GM19397 (cell line): ENCODE measurements around the gene PPP6R1.

Experiments used
- ATAC-seq: cut with Tn5 transposase; IDR thresholded peaks from one replicate; pipeline ENCODE4 v1.9.1; 2021; ENCODE audit warnings: mild to moderate bottlenecking, moderate library complexity; ENCODE audit not compliant: unreplicated experiment

The PPP6R1 gene

DNA sequence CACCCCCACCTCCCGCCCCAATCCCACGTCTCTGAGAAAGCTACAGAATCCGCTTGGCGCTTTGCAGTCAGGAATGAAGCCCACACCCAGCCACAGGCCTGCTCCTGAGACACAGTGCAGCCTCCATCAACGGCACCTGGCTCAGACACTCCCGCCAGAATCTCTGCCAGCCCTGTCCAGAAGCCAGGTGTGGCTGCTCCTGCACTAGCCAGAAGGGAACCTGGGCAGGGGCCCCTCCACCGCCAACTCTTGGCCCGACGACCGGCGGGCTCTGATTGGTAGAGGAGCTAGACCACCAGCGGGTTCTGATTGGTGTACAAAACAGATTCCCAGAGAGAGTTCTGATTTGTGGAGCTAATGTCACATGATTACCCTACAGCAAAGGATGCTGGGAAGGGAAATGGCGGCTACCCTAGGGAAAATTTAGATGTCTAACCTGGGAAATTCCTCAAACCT, 2.9 kb upstream of the PPP6R1 start:
- ATAC-seq, result no peak

DNA sequence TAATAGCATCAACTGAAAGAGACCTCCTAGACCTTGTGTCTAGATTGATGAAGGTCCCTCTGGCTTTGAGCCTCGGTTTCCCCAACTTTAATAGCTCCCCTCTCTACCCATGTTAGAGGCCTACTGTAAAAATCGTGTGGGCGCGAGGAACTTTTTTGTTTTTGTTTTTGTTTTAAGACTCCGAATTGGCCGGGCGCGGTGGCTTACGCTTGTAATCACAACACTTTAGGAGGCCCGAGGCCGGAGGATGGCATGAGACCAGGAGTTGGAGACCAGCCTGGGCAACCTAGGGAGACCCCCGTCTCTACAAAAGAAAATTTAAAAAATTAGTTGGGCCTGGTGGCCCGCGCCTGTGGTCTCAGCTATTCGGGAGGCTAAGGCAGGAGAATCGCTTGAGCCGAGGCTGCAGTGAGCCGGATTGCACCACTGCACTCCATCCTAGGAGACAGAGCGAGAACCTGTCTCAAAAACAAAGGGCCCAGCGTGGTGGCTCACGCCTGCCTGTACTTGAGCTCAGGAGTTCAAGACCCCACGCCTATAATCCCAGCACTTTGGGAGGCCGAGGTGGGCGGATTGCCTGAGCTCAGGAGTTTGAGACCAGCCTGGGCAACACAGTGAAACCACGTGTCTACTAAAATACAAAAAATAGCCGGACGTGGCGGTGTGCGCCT, 858 bp upstream of the PPP6R1 start:
- no peak for ATAC-seq

DNA sequence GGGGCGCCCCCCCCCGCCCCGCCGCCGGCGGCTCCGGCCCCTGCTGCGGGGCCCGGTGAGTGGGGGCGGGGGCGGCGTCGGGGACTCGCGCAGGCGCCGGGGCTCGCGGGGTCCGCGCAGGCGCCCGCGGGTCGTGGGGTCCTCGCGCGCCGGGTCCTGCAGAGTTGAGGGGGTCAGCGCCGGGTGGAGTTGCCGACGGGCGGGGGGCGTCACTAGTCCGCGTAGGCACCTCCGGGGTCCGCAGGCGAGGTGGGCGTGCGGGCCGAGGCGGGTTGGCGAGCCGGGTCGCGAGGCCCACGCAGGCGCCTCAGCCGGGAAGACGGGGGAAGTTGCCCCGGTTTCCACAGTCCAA, 365 bp downstream of the PPP6R1 start:
- peak; percentile 15 for ATAC-seq

DNA sequence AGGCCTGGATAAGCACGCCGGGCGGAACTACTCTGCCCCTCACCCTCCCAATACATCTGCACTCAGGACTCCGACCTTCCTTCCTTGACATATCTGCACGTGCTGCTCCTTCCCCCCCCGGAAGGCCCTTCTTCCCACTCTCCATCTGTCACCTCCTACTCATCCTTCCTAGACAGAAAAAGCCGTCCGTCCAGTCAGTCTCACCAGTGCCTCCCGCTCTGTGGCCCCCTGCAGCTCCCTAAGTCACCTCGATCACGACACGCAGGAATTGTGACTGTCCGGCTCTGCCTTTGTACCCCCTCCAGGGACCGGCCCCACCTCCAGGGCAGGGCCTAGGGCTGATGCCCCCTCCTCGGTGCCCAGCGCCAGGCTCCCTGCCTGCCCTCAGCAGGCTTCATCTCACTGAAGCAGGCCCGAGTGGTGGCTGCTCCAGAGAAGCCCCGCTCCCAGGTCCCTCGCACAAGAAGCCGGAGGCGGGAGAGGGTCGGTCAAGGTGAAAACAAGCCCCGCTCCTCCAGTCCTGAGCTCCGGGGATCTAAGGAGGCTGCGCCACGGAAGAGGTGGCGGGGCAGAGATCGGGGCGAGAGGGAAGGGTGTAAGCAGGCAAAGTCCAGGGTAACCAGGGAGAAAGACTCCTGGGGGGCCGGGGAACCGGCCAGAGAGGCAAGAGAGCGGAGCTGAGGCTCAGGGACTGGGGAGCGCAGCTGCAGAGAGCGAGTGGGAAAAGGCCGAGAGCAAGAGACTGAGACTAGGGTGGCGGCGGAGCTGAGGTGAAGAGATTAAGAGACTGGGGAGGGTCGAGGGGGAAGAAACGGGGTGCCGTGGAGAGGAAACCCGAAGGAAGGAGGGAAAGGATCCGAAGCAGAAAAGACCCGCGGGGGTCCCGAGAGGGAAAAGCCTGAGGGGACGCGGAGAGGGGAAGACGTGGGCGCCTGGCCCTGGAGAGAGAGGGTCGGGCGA, 1.1 kb downstream of the PPP6R1 start:
- no peak for ATAC-seq

DNA sequence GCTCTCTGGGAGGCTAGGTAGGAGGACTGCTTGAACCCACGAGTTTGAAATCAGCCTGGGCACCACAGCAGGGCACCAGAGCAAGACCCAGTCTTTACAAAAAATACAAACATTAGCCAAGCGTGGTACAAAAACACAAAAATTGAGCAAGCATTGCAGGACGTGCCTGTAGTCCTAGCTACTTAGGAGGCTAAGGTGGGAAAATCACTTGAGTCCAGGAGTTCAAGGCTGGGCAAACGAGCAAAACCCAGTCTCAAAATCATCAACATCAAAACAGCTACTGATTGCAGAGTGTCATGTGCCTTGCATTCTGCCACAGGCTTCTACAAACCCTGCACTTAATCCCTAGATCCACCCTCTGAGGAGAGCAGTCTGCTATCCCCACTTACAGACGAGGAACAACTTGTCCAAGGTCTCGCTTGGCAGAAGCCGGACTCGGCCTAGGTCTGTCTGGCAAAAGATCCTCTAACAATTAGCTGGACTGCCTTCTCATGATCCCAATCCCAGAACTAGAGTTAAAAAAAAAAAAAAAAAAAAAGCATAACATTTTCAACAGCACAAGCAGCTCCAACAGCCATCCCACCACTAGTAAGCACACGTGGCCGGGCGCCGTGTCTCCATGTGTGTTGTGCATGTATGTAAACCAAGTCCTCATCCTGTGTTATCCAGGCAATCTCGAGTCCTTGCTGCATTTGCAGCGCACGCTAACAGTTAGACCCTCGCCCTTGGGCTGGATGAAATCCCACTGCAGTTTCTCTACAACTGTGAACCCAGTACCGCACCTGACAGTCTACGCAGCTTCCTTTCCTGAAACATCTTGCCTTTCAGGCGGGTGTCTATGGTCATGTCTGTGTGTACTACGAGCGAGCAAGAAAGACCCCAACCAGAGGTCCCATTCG, 2.0 kb downstream of the PPP6R1 start:
- no peak for ATAC-seq

DNA sequence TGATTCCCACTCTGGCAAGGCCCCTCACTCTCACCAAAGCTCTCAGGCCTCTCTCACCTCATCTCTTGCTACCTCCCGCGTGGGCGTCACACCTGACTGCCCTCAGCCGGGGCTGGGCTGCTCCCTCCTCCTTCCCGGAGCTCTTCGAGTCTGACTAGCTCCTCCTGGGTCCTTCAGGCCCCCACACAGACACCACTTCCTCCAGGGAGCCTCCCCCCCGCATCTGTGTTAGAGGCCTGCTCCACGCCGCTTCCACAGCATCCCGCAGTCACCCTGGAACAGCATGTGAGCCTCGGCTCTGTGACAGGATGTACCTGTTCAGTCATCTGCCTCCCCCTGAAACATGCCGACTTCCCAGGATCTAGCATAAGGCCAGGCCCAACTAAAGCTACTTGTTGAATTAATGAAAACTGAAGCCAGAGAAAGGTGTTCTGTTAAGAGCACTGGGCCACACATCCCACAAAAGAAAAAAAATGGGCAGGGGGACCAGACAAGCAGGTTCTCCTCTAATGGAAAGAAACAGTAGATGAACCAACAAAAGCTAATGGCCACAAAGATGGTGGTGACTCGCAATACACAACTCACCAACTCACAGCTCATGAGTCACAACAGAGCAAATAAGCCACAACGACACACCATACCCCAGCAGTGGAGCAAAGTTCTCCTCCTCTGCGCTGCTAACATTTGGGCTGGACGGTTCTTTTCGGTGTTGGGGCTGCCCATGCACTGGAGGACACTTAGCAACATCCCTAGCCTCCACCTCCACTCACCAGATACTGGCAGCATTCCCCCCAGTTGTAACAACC, 3.0 kb downstream of the PPP6R1 start:
- no peak for ATAC-seq

DNA sequence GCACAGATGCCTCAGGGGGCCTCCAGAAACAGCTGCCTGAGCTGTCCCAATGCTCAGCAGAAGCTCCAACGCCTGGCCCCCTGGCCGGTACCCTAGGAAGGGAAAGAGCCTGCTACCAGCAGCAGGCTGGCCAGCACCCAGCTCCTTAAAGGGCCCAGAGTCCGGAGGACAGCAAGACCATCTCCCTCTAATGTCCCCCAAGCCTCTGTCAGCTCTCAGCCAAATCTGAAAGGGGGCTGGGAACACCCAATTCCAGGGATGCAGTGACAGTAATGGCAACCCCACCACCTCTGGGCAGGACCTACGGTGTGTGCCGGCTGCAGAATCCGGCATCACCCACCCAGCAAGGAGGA, 4.2 kb downstream of the PPP6R1 start:
- ATAC-seq, result no peak

DNA sequence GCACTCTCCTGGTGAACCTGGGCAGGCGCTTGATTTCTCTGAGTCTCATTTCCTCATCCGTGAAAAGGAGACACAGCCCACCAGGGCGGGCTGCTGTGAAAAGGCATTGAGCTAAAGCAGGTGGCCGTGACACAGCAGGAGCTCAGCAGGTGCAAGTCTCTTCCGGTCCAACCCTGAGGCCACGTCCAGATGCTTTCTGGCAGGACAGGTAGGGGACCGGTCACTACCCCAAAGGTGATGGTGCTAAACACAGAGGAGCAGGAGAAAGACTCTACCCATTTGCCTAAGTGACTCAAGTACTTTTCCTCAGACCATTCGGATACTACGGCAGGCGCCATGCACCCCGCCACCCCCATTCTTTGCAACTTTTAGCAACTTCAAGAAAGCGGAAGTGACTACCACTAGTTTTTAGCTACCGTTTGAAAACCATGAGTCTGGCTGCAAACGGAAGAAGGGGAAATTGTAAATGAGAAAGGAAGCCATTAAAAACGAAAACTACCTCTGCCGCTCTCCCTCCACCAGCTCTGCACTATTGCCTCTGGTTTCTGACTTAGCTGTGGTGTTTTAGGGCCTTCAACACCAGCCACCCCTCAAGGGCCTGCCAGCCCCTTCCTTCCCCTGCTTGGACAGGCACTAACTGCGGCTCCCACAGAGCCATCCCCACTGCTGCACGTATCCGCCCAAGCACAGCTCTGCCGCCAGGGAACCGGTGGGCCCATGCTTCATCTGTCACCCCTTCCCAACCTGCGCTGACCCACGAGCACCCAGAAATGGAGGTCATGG, 4.8 kb downstream of the PPP6R1 start:
- peak; percentile 42 for ATAC-seq

DNA sequence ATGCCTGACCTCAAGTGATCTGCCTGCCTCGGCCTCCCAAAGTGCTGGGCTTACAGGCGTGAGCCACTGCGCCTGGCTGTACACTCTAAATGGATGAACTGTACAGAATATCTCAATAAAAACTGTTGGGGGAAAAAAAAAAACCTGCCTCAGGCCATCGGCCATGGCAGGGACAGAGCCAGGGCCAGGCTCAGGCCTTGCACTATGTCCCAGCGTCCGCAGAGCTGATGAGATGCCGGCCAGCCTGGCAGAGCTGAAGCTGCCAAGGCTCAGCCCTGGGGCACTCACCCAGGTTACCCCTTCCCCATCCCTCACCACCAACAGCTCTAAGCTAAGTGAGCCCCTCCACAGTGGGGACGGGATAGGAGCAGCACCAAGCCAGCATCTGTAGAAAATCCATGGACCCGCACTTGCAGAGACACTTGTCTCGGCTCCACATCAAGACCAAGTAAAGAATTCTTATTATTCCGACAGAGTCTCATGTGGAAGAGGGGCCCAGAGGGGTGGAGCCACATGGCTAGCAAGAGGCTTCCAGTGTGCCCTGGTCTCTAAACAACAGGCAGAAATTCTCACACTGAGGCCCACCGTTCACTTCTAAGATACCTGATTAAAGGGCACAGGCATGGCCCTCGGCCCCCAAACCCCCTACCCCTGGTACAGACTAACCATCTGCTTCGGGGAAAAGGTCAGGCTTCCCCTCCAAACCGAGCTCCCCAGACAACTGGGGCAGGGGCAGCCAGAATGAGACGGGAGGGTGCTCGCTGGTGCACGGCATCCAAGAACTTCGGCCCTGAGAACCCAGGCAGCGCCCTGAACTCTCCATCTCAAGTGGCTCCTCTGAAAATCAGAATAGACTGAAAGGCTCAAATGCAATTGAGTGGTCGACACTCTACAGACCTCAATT, 5.8 kb downstream of the PPP6R1 start:
- no peak for ATAC-seq

DNA sequence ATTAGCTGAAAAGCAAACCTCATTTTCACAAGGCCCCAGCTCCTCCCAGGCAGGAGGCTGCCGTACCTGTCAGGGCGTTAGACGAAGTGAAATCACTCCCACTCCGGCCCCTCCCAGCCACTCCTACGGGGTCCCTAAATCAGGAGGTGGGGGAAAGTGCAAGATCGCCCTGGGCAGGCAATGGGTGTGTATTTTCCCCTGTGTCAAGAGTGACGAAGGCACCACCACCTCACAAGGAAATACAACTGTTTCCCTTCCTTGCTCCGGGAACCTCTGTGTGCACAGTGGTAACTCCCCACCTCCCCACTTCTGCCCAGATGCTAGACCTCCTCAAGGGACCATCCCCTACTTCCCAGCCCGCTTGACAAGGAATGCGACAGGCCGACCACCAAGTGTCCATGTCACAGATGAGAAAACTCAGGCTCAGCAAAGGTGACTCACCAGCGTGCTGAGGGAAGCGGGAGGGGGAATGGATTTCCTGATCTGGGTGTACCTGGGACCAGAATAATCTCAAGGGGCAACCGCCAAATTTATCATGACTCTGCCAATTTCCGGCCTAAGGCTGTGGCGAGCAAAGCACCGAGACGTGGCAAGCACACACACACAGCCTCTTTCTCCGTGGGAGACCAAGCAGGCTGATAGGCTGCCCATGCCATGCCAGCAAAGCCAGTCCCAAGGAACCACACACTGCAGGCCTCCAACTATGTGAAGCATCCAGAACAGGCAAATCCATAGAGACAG, 7.3 kb downstream of the PPP6R1 start:
- ATAC-seq, result no peak

DNA sequence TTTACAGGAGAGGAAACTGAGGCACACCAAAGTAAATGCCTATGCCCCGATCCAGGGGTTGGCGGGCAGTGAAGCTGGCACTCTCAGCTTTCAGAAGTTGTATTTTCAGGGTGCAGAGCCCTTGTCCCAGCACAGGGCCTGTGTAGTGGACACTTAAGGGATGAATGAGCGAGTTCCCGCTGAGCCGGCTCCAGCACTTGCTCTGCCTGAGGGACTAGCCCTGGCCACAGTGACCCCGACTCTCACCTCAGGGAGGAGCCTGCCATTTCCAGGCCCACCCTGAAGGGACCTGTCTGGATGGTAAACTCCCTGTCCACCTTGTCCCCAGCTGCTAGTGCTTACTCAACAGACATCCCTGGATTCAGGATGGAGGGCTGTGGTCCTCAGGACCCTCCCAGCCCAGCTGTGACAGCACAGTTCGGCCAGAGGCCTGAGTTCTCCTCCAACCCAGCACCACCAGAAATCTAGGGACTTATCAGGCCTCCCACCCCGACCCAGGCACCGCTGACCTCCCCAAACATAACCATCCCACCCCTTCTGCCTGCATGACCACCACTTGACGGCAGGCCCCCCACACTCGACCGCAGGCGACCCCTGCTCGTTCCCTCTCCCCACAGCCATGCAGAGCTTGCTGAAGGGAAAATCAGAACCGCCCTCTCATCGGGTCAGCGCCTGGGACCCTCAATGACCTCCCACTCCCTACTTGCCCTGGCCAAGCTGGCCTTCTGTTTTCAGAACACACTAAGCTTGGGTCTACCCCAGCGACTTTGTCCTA, 8.4 kb downstream of the PPP6R1 start:
- no peak for ATAC-seq

DNA sequence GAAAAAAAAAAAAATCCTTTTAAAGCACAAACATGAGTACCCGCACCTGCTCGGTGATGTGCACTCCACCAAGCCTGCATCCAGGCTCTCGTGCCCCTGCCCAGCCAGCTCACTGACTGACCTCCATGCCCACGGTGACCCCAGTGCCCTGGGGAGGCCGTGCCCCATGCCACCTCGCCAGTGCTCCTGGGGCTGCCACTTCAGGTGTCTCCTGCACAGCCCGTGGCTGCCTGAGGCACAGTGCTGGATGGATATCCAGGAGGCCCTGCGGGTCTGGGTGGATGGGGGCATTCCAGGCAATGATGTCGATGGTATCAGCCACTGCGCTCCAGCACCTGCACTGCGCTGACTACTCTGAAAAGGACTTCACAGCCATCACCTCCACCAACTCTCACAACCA, 9.0 kb downstream of the PPP6R1 start:
- no peak for ATAC-seq

DNA sequence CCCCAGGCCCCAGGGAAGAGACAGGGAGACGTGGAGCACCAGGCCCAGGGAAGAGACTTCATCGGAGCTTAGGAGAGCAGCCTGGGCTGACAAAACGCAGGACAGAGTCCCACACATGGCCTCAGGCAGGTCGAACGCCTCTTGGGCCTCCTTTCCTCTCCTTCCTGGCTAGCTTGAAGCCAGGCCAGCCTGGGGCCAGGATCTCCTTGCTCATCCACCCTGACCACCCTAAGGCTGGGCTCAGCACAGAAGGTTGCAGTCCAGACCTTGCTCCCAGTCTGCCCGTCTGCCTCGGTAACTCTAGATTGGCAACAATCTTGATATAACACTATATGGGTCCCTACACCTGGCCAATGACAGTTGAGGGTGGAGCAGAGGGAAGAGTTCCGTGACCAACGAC, 10.1 kb downstream of the PPP6R1 start:
- no peak for ATAC-seq

DNA sequence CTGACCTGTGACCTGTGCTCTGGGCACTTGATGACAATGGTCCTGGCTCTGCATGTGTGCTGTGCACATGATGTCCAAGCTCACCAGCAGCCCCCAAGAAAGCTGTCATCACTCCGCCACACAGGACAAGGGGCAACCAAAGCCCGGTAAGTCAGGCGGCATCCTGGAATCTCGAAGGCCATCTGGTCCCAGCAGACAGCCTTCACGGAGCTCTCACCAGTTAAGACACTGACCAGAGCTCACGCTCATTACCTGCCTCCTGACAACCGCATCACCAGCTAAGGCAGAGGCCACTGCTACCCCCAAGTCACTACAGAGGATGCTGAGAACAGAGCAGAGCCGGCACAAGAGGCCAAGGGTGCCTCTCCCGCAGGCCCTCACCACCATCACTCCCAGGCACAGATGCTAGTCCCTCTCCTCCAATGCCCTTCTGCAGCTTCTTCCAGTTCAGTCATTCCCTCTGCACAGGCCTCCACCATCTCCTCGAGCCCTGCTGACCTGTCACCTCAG, 10.6 kb downstream of the PPP6R1 start:
- no peak for ATAC-seq

DNA sequence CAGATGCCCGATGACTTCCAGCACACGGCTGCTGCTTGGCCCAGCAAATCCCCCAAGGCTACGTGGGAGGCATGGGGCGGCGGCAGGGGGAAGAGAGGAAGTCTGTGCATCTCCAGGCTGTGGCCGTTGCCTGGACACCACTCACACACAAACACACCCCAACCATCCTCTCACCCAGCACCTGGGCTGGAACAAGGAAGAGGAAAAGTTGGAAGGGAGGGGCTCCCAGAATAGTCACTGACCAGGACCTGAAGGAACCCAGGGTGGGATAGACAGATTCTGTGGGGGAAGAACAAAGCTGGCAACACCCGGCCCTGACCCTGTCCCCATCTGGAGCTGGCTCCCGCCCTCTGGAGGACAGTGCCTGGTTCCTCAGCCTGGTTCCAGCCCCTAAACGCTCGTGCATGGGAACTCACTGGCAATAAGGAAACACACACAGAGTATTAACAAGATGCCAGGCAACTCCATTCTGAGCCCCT, 11.2 kb downstream of the PPP6R1 start:
- no peak for ATAC-seq

DNA sequence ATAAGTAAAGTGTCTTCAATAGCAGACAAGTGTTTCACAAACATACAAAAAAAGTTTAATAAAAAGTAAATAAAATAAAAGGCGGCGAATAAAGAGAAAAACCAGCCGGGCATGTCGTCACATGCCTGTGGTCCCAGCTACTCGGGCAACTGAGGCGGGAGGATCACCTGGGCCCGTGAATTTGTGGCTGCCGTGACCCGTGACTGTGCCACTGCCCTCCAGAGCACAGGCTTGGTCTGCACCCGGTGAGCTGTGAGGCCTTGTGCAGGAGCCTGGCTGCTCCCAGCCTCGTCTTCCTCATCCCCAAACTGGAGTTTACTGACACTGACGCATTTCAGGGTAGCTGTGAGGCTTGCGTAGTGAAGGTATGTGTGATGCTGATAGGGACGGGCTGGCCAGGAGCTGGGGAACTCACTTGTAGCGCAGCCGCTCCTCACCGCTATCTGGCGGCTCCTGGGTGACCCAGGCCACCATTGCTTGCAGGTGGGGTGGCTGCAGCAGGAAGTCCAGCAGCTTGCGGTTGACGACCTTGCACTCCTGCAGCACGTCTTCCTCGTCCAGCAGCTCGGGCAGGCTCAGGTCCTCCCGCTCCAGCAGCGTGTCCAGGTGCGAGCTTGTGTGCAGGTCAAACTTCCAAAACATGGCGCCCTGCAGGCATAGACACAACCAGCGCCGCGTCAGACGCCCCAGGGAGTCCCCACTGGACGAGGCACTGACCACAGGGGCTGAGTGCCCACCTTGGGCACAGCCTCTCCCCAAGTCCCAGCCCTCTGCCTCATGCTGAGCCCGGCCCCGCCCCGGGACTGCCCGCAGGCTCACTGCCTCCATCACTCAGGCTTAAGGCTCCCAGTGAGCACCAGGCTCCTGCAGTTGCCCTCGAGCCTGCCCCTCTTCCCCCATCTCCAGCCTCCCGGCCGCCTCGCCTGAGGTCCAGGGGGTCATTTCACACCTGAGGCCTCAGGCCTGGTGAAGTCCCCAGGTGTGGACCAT, 12.1 kb downstream of the PPP6R1 start:
- no peak for ATAC-seq
